Keratinocyte (primary cell): ENCODE results near the gene WDPCP. TPM values are rescaled to one million over a fixed set of nuclear protein-coding genes. Genes with fewer than 3 reads are reported as not detected.

Source experiments
- DNase-seq: peaks from one replicate; pipeline ENCODE4 v3.0.0-alpha.2; 2011; ENCODE audit warnings: low read depth, missing footprints, low spot score
- FAIRE-seq: peaks from 2 replicates; lab custom pipeline; 2011; peaks lifted over from hg19 to GRCh38; lab: Jason Lieb, UNC
- H2AFZ ChIP-seq: 2 replicates; pipeline ENCODE4 v1.6.0; 2012; ENCODE audit warnings: low read length, control low read depth, inconsistent platforms; ENCODE audit not compliant: control insufficient read depth
- H3K27ac ChIP-seq: 2 replicates; pipeline ENCODE4 v1.5.1; 2011; ENCODE audit warnings: low read length; ENCODE audit not compliant: control insufficient read depth, insufficient read depth
- H3K27me3 ChIP-seq: 3 replicates; pipeline ENCODE4 v1.6.0; 2011; ENCODE audit warnings: low read length; ENCODE audit not compliant: control insufficient read depth, insufficient read depth; ENCODE audit errors: extremely low read depth
- H3K36me3 ChIP-seq, 2 experiments: 2 replicates in 1 of 2; 3 replicates in 1 of 2; pipeline ENCODE4 v1.5.1; 2011; ENCODE audit warnings: low read length in 2 of 2, mild to moderate bottlenecking in 1 of 2; ENCODE audit not compliant: control insufficient read depth in 2 of 2, insufficient read depth in 2 of 2; ENCODE audit errors: extremely low read depth in 1 of 2
- H3K4me1 ChIP-seq: 3 replicates; pipeline ENCODE4 v1.5.1; 2011; ENCODE audit warnings: low read length; ENCODE audit not compliant: control insufficient read depth, insufficient read depth; ENCODE audit errors: extremely low read depth
- H3K4me2 ChIP-seq: 3 replicates; pipeline ENCODE4 v1.6.0; 2011; ENCODE audit warnings: low read depth, low read length; ENCODE audit not compliant: control insufficient read depth, insufficient read depth; ENCODE audit errors: extremely low read depth
- H3K4me3 ChIP-seq, 3 experiments: fragments of 200-600 bp in 1 of 3; sonication (generic) in 1 of 3; 2 replicates in 2 of 3; 3 replicates in 1 of 3; pipeline ENCODE4 v1.5.1; 2011 to 2016; ENCODE audit warnings: low read length in 3 of 3, mild to moderate bottlenecking in 3 of 3, control low read depth in 2 of 3, inconsistent platforms in 1 of 3, low read depth in 1 of 3, mixed read lengths in 1 of 3, mixed run types in 1 of 3, moderate library complexity in 1 of 3; ENCODE audit not compliant: control insufficient read depth in 2 of 3, insufficient read depth in 2 of 3; ENCODE audit errors: extremely low read depth in 1 of 3
- H3K79me2 ChIP-seq: 2 replicates; pipeline ENCODE4 v1.6.0; 2012; ENCODE audit warnings: low read length; ENCODE audit not compliant: control insufficient read depth, insufficient read depth
- H3K9ac ChIP-seq: 3 replicates; pipeline ENCODE4 v1.6.0; 2011; ENCODE audit warnings: low read length; ENCODE audit not compliant: control insufficient read depth, insufficient read depth; ENCODE audit errors: extremely low read depth
- H3K9me1 ChIP-seq: 3 replicates; pipeline ENCODE4 v1.6.0; 2011; ENCODE audit warnings: low read length; ENCODE audit not compliant: control insufficient read depth, insufficient read depth; ENCODE audit errors: extremely low read depth
- H3K9me3 ChIP-seq: 2 replicates; pipeline ENCODE4 v1.5.1; 2012; ENCODE audit warnings: low read depth, low read length; ENCODE audit not compliant: control insufficient read depth
- H4K20me1 ChIP-seq: 3 replicates; pipeline ENCODE4 v1.6.0; 2011; ENCODE audit warnings: low read length; ENCODE audit not compliant: control insufficient read depth, insufficient read depth; ENCODE audit errors: extremely low read depth
- EZH2 ChIP-seq: IDR thresholded peaks from one replicate; pipeline ENCODE4 v1.6.1; 2012; ENCODE audit warnings: inconsistent platforms, mild to moderate bottlenecking, low read length, moderate library complexity
- dilution Hi-C: fragments of 300-500 bp; cut with MboI; formaldehyde crosslinking; loops from one replicate; pipeline ENCODE4 v1.7.0; 2020; ENCODE audit warnings: low sequenced_read_pairs; ENCODE audit not compliant: extremely low pct_ligation_motif_present
- polyA plus RNA-seq, 5 experiments: library from polyadenylated mRNA; depleted of rRNA in 3 of 5; stranded (reverse) in 3 of 5; stranded (forward) in 1 of 5; unstranded in 1 of 5; fragments of >200 nt; gene quantifications; 1 replicate in 1 of 5; 2 replicates in 3 of 5; 3 replicates in 1 of 5; pipeline versions ENCODE4 v1.2.1 to v1.2.3, GENCODE V29; 2011 to 2012; ENCODE audit warnings: missing spikeins in 2 of 5, low read depth in 1 of 5, low replicate concordance in 1 of 5
- TF ChIP-seq, protein P1 (sequence below), 3 experiments: IDR thresholded peaks in 1 of 3; conservative IDR thresholded peaks in 1 of 3; optimal IDR thresholded peaks in 1 of 3; 2 replicates in 2 of 3; 3 replicates in 1 of 3; pipeline versions ENCODE3 to v1.5.1; 2011; ENCODE audit warnings: low read length in 3 of 3, mild to moderate bottlenecking in 3 of 3, moderate library complexity in 2 of 3, control low read depth in 1 of 3, inconsistent platforms in 1 of 3; ENCODE audit not compliant: insufficient read depth in 2 of 3; ENCODE audit errors: extremely low read depth in 1 of 3

WDPCP gene
- polyA plus RNA-seq, 1 donor (not counting 4 experiments of a cell fraction or from before 2014, with no cell fraction given) = 2.9 TPM

GRCh38 chr2:63572001-63572400 lies 16.3 kb downstream of the WDPCP start:
- H4K20me1 ChIP-seq = no peaks in the 10 kb centered on the region
- no peak overlapping the region for H3K27ac ChIP-seq
- FAIRE-seq (no peak), DNase-seq (no peak)
- H3K36me3 ChIP-seq = no peaks in the 10 kb centered on the region
- TF ChIP-seq, protein P1, sequence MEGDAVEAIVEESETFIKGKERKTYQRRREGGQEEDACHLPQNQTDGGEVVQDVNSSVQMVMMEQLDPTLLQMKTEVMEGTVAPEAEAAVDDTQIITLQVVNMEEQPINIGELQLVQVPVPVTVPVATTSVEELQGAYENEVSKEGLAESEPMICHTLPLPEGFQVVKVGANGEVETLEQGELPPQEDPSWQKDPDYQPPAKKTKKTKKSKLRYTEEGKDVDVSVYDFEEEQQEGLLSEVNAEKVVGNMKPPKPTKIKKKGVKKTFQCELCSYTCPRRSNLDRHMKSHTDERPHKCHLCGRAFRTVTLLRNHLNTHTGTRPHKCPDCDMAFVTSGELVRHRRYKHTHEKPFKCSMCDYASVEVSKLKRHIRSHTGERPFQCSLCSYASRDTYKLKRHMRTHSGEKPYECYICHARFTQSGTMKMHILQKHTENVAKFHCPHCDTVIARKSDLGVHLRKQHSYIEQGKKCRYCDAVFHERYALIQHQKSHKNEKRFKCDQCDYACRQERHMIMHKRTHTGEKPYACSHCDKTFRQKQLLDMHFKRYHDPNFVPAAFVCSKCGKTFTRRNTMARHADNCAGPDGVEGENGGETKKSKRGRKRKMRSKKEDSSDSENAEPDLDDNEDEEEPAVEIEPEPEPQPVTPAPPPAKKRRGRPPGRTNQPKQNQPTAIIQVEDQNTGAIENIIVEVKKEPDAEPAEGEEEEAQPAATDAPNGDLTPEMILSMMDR (optimal IDR thresholded peaks at IDR 0.05 in 1 of 3, IDR thresholded peaks at IDR 0.05 in 1 of 3, conservative IDR thresholded peaks at IDR 0.05 in 1 of 3; ENCODE audit: extremely low read depth in 1 of 3, insufficient read depth in 2 of 3, low read length in 3 of 3) = no peak
- no peak for TF ChIP-seq EZH2
- H2AFZ ChIP-seq = no peak overlapping the region
- no peak overlapping the region for H3K9ac ChIP-seq
- dilution Hi-C loops = no loop called here
- H3K9me1 ChIP-seq = no peaks in the 10 kb centered on the region
- H3K27me3 ChIP-seq = no peaks in the 10 kb centered on the region
- H3K9me3 ChIP-seq = peaks cover 3% of the 10 kb centered on the region
- H3K4me3 ChIP-seq = no peak overlapping the region
- H3K79me2 ChIP-seq = no peaks in the 10 kb centered on the region
- no peak overlapping the region for H3K4me2 ChIP-seq
- H3K4me1 ChIP-seq = no peaks in the 10 kb centered on the region

DNA sequence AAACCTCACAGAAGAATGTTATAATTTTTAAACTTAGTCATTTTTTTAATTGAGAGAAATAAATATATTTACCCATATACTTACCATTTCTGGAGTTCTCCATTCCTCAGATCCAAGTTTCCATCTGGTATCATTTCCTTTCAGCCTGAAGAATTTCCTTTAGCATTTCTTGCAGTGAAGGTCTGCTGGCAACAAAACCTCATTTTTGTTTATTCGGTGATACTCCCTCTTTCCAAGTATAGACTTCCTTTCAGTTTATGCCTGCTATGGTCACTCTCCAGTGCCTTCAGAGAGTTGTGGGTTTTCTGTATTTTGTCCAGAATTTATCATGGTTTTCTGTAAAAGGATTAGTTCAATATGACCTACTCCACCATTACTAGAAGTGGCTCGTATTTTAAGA lies 17.0 kb downstream of the WDPCP start:
- Histone ChIP-seq H3K9me3 (peaks cover 3% of the 10 kb centered on the region), H3K9ac (no peak overlapping the region), H2AFZ (no peak overlapping the region), H3K27ac (no peak overlapping the region), H3K4me2 (no peak overlapping the region), H3K27me3 (no peaks in the 10 kb centered on the region), H3K4me1 (no peaks in the 10 kb centered on the region), H4K20me1 (no peaks in the 10 kb centered on the region), H3K36me3 (no peaks in the 10 kb centered on the region), H3K79me2 (no peaks in the 10 kb centered on the region), H3K9me1 (no peaks in the 10 kb centered on the region), H3K4me3 (no peak overlapping the region)
- dilution Hi-C loops = no loop called here
- FAIRE-seq (no peak), DNase-seq (no peak)
- TF ChIP-seq, protein P1 (optimal IDR thresholded peaks at IDR 0.05 in 1 of 3, IDR thresholded peaks at IDR 0.05 in 1 of 3, conservative IDR thresholded peaks at IDR 0.05 in 1 of 3; ENCODE audit: extremely low read depth in 1 of 3, insufficient read depth in 2 of 3, low read length in 3 of 3) = no peak
- no peak for TF ChIP-seq EZH2
